HS-27A (cell line): ENCODE measurements around the gene SLC35F3.

Experiments
- DNase-seq: peaks from one replicate; pipeline ENCODE4 v3.0.0-alpha.2; 2012; ENCODE audit warnings: low read depth, missing footprints

Gene SLC35F3

DNA sequence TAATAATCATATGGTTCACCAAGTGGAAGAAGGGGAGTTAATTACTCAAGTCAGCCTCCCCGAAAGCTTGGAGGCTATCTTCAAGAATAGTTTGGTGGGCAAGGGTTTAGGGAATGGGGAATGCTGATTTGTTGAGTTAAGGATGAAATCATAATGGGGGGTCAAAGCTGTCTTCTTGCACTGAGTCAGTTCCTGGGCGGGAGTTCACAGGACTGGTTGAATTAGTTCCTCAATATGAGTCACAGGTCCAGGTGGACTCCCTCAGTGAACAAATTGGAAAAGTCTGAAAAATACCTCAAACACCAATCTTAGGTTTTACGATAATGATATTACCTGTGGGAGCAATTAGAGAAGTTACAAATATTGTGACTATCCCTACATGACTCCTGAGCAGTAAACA is 353.6 kb downstream of the SLC35F3 start:
- no peak for DNase-seq

DNA sequence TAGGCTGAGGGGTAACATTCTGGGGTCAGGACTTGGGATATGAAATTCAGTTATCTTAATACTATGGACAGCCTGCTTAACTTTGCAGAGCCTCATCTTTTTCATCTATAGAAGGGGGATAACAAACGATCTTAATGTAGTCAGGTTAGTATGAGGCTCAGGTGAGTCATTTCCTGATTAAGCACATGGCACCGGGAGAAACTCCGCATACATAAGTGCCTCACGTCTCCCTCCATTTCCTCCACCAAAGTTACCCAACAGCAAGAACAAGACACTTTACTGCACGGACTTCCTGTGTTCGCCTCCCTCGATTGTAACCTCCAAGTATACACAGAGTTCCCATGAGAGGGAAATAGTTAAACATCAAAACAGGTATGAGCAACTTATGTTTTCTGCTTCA is 356.1 kb downstream of the SLC35F3 start:
- DNase-seq, result no peak

DNA sequence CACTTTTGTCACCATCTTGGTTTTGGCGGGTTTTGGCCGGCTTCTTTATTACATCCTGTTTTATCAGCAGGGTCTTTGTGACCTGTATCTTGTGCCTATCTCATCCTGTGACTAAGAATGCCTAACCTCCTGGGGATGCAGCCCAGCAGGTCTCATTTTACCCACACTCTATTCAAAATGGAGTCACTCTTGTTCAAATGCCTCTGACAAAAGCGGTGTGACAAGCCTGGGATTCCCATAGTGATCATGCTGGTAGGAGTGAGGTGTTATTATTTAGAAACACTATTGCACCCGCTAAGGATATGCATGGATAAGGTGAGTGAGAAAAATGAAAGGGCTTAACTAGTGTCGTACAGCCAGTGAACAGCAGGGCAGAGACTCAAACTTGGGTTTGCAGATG is 357.1 kb downstream of the SLC35F3 start:
- DNase-seq, result no peak

DNA sequence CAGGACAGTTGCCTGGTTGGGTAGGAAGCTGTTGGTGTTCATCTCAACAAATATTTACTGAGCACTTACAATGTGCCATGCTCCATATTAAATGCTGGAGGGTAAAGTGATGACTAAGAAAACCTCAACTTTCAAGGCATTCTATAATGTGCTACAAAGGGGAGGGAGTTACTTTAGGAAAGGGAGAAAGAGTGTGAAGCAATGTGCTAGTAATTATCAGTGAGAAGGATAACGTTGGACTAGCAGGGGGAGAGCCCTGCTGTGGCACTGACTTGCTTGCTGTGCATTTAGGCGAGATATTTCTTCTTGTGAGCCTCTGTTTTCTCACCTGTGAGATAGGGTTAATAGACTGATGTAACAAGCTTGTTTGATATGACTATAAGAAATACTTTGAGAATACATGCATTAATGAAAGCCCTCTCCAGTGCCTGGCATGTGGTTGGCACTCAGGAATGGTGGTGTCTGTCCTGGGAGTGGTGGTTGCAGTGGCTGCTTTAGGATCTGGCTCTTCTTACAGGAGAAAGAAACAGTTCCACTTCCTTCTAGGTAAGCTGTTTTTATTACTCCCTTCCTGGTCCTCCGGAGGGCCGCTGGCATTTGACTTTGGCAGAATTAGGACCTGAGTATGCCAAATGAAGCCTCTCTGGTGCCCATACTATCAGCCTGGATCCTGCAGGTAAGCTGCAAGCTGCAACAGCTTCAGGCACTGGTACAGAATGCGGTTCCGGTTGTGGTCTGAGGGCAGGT is 357.7 kb downstream of the SLC35F3 start:
- no peak for DNase-seq

DNA sequence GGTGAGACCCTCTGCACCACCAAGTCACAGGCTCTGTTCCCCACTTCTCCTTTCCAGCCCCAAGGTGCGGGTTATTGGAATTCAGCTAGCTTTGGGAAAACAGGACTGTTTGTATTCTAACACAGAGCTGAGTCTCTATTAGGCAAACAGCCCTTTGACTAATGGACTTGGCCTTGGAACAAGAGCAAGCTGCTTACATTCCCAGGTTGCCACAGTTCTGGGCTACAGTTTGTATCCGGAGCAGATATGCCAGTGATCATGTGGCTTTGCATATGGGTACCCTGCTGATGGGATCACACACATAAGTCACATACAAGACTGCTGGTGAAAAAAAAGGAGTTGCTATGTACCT is 358.3 kb downstream of the SLC35F3 start:
- DNase-seq, result no peak

DNA sequence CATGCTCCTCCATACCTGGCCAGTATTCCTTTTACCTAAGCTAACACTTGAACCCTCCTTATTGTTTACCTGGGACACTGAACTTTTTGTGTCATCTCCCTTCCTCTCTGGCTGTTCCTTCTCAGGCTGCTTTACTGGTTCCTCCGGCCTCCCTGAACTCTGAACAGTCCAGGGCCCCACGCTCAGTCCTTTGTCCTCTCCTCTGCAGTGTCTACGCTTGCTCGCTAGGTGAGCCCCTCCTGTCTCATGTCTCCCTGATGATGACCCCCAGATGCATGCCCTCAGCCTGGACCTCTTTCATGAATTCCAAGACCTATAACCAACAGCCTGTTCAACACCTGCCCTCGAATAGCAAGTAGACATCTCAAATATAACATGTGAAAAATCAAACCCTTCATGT is 360.4 kb downstream of the SLC35F3 start:
- no peak for DNase-seq

DNA sequence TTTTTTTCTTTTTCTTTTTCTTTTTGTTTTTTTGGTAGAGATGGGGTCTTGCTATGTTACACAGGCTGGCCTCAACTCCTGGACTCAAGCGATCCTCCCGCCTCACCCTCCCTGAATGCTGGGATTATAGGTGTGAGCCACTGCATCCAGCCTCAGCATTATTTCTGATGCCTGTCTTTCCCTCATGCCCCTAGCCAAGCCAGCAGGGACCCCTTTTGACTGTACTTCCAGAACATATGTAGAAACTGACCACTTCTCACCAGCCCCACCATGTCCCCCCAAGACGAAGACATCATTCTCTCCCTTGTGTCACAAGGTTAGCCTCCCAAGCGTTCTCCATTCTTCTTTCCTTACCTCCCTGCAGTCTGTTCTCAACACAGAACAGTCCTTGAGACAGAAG is 360.8 kb downstream of the SLC35F3 start:
- DNase-seq, result no peak

DNA sequence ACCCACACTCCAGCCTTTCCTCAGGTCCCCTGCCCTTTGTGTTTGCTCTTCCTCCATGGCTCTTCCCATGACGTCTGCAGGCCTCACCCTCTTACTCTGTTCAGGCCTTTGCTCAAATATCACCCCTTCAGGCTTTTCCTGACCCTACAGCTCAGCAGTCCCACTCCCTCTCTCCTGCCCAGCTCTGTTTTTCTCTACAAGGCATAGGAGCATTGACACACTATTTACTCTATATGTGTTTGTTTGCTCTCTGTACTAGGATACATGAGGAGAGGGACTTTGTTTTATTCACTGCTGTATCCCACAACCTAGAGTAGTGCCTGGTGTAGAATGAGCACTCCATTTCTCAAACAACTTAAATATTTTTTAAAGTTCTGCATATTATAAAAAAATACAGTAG is 361.4 kb downstream of the SLC35F3 start:
- DNase-seq, result no peak

DNA sequence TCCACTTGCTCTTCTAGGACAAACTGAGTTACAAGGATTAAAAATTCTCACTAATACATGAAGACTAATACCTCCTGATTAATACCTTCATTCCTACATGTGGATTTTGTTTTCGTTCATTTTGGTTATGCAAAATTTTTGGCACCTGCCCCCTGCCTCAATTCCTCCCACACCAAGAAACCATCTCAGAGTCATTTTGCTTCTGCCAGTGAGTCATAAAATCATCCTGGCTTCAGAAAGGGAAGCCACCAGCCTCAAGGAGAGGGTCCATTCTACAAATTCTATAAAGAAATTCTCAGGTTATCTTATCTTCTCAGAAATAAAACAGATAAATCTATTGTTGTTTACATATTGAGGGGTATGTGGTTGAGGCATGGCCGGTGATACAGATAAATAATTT is 365.6 kb downstream of the SLC35F3 start:
- DNase-seq, result no peak

DNA sequence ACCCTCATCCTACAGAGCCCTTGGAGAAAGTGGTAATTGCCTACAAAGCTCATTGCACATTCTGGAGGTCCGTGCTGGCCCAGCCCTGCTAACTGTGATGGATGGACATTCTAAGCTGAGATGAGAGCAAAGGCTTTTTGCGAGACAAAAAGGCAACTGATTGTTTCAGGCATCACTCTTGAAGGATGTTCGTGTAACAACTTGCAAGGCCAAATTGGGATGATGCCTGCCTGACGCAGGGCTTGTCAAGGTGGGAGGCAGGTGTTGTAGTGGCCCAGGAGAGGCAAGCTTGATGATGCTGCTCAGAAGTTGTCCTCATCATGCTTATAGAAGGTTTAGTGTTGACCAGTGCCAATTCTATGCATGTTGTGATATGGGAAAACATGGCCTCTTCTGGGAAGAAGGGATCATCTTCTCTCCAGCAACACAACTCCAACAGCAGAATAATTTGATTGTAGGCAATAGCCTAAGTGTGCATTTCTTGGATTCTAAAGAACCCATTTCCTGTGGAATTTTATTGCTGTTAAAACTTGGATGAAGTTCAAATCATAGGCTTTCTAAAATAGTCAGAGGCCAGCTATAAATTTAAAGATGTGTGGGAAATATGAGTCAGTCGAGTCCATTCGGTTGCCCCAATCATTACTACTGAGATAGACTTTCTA is 366.2 kb downstream of the SLC35F3 start:
- DNase-seq, result no peak

DNA sequence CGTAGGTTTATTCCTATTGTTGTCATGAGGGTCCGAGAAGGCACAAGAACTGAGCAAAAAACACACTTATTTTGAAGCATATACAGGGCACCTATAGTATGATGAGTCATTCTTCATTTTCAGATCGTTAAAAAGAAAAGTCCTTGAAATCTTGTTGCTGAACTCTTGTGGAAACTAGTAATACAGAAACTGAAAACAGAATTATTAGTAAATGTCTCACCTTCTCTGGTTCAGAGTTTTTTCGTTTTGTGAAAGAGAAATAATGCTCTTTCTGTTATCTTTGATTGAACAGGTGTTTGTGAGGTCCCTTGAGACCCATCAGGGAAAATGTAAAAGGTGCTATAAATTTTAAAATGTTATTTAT is 366.7 kb downstream of the SLC35F3 start:
- DNase-seq, result no peak

DNA sequence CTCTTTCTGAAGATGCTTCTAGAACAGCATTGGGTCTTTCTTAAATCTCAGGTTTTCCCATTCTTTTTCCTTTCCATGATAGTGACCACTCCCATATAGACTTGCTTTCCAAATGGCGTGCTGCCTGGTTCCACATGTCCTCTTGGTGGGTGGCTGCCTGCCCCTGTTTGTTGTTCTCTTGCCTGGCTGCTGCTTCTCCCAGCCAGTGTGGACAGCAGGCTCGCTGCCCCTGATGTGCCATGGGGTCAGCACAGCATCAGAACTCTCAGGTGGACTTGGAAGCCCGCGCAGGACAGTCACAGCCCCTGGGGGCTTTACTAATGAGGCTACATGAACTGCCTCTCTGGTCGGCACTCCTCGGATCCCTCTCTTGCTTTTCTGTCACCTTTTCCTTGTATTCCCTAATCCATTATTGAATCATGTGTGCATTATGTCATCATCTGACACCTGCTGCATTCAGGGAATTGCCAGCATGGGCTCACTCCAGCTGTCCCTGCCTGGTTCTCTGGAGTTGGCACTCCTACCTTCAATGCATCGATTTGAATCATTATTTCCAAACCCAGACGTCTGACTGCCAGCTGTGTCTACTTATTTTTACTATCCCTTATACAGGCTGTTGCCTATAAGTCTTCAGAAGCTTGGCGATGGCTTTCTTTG is 368.3 kb downstream of the SLC35F3 start:
- DNase-seq, result no peak

DNA sequence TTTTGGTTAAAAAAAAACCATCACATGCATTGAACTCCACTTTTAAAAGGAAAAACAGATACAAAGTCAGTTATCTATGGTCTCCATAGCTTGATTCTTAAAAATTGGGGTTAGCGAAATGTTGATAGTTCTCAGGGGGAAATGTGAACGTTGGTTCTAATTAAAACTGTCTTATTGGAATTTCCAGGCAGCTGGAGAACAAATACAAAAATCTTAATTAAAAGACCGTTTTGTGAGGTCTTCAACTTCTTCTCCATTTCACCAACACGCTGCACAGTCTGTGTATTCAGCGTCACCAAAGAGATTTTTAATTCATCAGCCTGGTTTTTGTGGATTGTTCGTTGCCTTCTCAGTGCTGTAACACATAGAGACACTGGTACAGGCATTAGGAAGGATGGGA is 369.5 kb downstream of the SLC35F3 start:
- DNase-seq, result no peak

DNA sequence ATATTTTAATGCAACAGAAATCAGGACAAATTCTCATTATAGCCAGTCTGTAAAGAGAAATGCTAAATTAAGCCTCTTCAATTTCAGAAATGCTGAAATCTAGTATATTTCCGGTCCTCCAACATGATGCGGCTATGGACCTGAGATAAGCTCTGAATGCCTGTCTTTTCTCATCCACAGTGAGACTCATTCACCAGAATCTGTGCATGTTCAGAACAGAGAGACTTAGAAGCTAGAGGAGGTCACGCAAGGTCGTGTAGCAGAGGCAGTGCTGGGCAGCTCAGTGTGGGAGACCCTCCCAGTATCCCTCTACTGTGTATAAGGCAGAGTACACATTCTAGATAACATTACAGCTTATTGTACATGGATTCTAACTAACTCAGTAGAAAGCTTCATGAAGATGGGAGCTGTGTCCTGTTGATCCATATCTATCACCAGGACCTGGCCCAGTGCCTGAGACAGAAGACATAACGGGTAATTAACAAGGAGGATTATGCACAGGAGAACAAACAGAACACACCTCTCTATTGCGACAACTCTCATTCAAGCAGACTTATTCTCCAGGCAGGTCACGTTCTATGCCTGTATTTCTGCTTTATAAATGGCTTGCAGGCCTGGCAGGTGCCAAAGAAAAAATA is 371.8 kb downstream of the SLC35F3 start:
- DNase-seq, result no peak

DNA sequence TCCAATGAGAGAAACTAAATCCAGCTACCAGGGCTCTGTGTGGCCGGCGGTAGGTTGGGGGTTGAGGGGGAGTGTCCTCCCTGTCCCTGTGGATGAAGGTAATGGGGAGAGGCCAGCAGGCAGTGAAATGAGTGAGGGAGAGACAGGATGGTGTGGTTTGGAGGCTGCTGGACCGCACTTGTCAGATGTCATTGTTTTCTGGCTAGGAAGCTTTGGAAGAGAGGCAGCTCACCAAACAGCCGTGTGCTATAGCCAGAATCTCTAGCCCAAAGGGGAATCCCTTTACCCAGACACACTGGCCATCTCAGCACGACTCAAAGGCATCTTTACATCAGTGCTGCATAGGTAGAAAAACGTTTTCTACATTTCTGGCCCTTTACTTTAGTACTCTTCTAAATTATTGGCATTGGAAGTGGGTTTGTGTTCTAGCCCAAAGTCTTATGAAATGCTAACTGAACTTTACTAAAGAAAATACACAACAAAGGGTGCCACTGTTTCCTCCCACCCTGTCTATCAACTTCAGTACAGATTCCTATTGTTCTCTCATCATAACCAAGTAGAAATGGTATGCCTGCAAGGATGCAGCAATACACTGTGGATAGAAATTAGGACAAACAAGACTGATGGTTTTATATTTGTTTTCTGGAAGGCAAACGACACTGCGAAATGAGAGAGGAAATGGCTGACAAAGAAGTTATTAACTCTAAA is 372.8 kb downstream of the SLC35F3 start:
- DNase-seq, result no peak

DNA sequence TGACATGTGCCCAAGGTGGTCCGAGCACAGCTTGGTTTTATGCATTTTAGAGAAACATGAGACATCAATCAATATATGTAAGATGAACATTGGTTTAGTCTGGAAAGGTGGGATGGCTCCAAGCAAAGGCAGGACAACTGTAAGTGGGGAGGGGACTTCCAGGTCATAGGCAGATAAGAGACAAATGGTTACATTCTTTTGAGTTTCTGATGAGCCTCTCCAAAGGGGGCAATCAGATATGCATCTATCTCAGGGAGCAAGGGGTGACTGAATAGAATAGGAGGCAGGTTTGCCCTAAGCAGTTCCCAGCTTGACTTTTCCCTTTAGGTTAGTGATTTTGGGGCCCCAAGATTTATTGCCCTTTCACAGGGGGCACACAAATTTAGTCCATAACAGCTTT is 374.5 kb downstream of the SLC35F3 start:
- no peak for DNase-seq

DNA sequence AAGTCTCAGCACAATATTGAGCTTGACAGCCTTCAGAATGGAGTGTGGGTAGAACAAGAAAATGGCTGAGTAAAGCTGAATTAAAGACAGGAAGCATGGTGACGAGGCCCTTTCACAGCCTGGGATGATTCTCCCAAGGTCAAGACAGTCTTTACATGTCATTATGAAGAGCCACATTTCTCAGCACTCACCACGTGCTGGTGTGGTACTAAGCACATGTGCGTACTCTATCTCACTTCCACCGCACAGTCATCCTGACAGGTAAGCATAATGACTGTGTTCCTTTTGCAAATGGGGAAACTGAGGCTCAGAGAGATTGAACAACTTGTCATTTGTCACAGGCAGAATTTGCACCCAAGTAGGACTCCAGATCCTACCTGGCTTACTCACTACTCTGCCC is 376.0 kb downstream of the SLC35F3 start:
- DNase-seq, result no peak

DNA sequence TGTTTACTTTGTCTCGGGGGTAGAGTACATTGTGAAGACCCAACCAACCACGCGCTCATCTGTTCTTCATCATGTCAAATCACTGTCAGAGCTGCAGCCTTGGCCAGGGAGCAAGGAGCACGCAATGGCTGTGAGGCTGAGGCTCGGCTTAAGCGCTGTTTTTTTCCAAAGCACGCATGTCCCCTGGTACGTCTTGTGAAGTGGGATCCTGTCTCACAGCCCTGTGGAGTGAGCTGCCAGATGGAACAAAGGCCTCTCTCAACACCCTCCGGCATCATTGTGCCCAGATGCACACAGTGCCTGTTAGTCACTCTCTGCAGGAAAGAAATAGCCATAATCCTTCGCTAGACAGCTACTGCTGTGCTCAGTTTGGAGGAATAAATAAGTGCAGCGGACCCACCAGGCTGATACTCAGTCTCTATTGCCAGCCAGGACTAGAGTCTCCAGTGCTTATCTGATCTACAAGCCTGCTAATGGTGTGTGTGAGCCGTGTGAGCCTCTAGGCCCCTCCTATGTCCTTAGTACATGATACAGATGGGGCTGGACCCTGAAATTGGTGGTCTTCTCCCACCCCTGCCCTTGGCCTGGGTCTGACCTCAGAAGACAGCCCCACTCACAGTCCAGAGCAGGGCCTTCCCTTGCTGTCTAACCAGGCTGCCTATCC is 377.5 kb downstream of the SLC35F3 start:
- no peak for DNase-seq

DNA sequence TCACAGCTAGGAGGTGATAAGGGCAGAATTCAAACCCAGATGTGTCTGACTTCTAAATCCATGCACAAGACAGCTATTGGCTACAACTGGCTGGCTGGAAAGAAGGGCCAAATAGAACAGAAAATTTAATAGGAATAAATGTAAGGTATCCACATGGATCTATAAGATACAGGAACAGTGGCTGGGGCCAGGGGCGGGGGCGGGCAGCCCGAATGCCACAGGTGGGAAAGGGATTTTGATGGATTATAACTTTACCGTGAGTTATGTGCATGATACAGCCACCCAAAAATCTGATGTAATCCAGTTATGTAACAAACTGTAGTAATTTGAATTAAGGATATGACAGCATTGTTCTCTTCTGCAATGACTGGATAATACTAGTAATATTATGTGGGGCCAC is 381.7 kb downstream of the SLC35F3 start:
- DNase-seq, result no peak

DNA sequence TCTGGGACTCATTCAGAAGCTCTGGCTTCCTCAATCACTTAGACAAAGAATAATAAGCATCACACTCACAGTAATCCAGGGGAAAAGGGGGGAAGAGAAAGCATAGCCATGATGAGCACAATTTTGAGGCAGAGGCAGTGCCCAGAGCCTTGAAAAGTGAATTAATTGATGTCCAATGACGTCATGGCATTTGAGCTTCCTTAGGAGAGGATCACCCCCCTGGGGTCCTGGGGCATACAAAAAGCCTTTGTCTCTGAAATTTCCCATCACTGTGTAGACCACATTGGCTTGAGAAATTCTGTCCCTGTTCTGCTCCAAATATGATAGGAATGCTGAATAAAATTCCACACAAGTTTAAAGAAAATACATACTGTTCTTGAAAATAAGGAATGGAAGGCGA is 384.5 kb downstream of the SLC35F3 start:
- DNase-seq, result no peak

DNA sequence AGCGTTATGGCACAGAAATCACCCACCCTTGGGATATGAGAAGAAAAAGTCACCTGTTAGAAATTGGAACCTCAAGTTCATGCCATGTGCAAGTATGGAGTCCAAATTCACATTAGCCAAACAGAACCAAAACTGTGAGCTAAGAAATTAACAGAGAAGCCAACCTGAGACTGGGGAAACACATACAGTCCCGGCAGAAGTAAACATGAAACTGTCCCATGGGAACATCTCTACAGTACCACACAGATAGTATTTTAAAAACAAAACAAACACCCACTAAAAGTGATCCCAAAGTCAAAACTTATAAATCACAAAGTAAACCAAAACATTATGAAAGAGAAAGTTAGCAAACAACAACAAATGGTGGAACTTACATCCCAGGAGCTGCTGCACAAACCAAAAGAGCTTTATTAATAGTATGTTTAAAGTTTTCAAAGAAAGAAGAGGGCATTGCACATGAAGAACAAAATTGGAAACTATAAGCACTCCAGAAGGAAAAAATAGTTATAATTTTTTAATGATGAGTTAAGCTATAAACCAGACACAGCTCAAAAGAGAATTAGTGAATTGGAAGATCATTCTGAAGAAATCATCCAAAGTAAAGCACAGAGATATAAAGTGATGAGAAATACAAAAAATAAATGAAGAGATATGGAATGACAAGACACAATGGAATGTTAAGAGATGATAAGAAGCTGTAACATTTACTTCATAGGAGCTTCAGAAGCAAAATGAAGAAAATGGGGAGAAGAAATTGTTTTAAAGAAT is 385.2 kb downstream of the SLC35F3 start:
- no peak for DNase-seq
